K562 (cell line): ENCODE measurements around the gene ATF3.

Experiments used
- EZH2 ChIP-seq: IDR thresholded peaks from 2 replicates; pipeline ENCODE4 v1.6.1; 2012; ENCODE audit warnings: low read depth, mild to moderate bottlenecking, inconsistent platforms, low read length, borderline replicate concordance
- FOXJ3 ChIP-seq: sonication (generic); formaldehyde crosslinking; IDR thresholded peaks from 2 replicates; pipeline ENCODE4 v1.4.0; 2020; ENCODE audit warnings: mild to moderate bottlenecking, missing genetic modification reagents
- MAFG ChIP-seq: fragments of 450-650 bp; conservative IDR thresholded peaks from 2 replicates; pipeline ENCODE4 v1.6.1; 2016; ENCODE audit warnings: missing genetic modification characterization, missing compliant biosample characterization
- RBM39 ChIP-seq: fragments of 200-400 bp; formaldehyde crosslinking; optimal IDR thresholded peaks from 2 replicates; pipeline ENCODE3; 2018; ENCODE audit warnings: low read depth, low read length
- TAF1 ChIP-seq: IDR thresholded peaks from 2 replicates; pipeline ENCODE4 v1.6.1; 2011; ENCODE audit warnings: mild to moderate bottlenecking, low read length, moderate library complexity; ENCODE audit not compliant: insufficient read depth, control insufficient read depth, severe bottlenecking; ENCODE audit errors: extremely low read depth
- XRCC4 ChIP-seq: IDR thresholded peaks from one replicate; pipeline ENCODE4 v1.6.1; 2011; ENCODE audit not compliant: insufficient read depth, insufficient read length; ENCODE audit errors: extremely low read depth
- ZNF217 ChIP-seq: sonication (generic); formaldehyde crosslinking; IDR thresholded peaks from 2 replicates; pipeline ENCODE4 v1.8.0; 2022; ENCODE audit warnings: mild to moderate bottlenecking, missing genetic modification reagents
- ZNF263 ChIP-seq: sonication (generic); formaldehyde crosslinking; IDR thresholded peaks from 2 replicates; pipeline ENCODE4 v1.8.0; 2022; ENCODE audit warnings: mild to moderate bottlenecking, missing genetic modification reagents, borderline replicate concordance
- TF ChIP-seq, protein P1 (sequence below), 3 experiments: IDR thresholded peaks in 2 of 3; conservative IDR thresholded peaks in 1 of 3; 2 replicates each; pipeline ENCODE4 v1.5.1; 2011 to 2012; ENCODE audit warnings: low read length in 3 of 3, mild to moderate bottlenecking in 3 of 3, control low read depth in 2 of 3, improper control_type of control experiment in 1 of 3, inconsistent platforms in 1 of 3, low read depth in 1 of 3, mixed read lengths in 1 of 3, moderate library complexity in 1 of 3; ENCODE audit not compliant: insufficient read depth in 2 of 3
- TF ChIP-seq, protein P2 (sequence below): sonication (generic); formaldehyde crosslinking; IDR thresholded peaks from 2 replicates; pipeline ENCODE4 v1.8.1; 2022; ENCODE audit warnings: missing genetic modification reagents
- TF ChIP-seq, protein P3 (sequence below), 2 experiments: fragments of 450-650 bp; formaldehyde crosslinking in 1 of 2; IDR thresholded peaks; 2 replicates each; pipeline versions ENCODE4 v1.4.0 to v1.6.1; 2014 to 2020; ENCODE audit warnings: mild to moderate bottlenecking in 2 of 2, borderline replicate concordance in 1 of 2, low read depth in 1 of 2
- TF ChIP-seq, protein P4 (sequence below): IDR thresholded peaks from 2 replicates; pipeline ENCODE4 v1.6.1; 2011; ENCODE audit warnings: borderline replicate concordance, low read depth, mild to moderate bottlenecking, moderate library complexity, low read length; ENCODE audit not compliant: insufficient read depth, poor library complexity, severe bottlenecking

DNA sequence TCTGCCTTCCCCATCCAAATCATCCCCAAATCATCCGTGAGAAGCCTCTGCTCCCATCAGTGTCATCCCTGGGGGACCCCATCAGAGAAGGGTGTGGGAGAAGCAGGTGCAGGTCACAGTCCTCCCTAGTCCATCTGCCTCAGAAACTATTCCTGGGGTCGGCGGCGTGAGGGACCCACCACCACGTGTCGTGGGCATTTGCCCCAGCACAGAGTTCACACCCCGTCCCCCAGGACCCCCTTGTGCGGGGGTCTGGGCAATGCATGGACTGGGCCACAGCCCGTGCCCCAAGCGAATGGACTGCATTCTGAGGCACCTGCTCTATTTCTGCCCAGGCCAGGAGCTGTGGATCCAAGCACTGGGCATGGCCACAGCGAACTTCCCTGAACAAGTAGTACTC, 38.4 kb downstream of the ATF3 start:
- TF ChIP-seq EZH2 = no peak
- TF ChIP-seq, protein P1, sequence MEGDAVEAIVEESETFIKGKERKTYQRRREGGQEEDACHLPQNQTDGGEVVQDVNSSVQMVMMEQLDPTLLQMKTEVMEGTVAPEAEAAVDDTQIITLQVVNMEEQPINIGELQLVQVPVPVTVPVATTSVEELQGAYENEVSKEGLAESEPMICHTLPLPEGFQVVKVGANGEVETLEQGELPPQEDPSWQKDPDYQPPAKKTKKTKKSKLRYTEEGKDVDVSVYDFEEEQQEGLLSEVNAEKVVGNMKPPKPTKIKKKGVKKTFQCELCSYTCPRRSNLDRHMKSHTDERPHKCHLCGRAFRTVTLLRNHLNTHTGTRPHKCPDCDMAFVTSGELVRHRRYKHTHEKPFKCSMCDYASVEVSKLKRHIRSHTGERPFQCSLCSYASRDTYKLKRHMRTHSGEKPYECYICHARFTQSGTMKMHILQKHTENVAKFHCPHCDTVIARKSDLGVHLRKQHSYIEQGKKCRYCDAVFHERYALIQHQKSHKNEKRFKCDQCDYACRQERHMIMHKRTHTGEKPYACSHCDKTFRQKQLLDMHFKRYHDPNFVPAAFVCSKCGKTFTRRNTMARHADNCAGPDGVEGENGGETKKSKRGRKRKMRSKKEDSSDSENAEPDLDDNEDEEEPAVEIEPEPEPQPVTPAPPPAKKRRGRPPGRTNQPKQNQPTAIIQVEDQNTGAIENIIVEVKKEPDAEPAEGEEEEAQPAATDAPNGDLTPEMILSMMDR (IDR thresholded peaks at IDR 0.05 in 2 of 3, conservative IDR thresholded peaks at IDR 0.05 in 1 of 3; ENCODE audit: insufficient read depth in 2 of 3, low read depth in 1 of 3, low read length in 3 of 3) = no peak
- TF ChIP-seq, protein P2, sequence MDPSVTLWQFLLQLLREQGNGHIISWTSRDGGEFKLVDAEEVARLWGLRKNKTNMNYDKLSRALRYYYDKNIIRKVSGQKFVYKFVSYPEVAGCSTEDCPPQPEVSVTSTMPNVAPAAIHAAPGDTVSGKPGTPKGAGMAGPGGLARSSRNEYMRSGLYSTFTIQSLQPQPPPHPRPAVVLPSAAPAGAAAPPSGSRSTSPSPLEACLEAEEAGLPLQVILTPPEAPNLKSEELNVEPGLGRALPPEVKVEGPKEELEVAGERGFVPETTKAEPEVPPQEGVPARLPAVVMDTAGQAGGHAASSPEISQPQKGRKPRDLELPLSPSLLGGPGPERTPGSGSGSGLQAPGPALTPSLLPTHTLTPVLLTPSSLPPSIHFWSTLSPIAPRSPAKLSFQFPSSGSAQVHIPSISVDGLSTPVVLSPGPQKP (CRISPR knock-in tag) = no peak
- TF ChIP-seq ZNF263 (CRISPR knock-in tag) = no peak
- TF ChIP-seq TAF1 = no peak
- TF ChIP-seq MAFG (tag) = no peak
- TF ChIP-seq FOXJ3 = no peak
- no peak for TF ChIP-seq RBM39
- TF ChIP-seq XRCC4 = no peak
- TF ChIP-seq, protein P3, sequence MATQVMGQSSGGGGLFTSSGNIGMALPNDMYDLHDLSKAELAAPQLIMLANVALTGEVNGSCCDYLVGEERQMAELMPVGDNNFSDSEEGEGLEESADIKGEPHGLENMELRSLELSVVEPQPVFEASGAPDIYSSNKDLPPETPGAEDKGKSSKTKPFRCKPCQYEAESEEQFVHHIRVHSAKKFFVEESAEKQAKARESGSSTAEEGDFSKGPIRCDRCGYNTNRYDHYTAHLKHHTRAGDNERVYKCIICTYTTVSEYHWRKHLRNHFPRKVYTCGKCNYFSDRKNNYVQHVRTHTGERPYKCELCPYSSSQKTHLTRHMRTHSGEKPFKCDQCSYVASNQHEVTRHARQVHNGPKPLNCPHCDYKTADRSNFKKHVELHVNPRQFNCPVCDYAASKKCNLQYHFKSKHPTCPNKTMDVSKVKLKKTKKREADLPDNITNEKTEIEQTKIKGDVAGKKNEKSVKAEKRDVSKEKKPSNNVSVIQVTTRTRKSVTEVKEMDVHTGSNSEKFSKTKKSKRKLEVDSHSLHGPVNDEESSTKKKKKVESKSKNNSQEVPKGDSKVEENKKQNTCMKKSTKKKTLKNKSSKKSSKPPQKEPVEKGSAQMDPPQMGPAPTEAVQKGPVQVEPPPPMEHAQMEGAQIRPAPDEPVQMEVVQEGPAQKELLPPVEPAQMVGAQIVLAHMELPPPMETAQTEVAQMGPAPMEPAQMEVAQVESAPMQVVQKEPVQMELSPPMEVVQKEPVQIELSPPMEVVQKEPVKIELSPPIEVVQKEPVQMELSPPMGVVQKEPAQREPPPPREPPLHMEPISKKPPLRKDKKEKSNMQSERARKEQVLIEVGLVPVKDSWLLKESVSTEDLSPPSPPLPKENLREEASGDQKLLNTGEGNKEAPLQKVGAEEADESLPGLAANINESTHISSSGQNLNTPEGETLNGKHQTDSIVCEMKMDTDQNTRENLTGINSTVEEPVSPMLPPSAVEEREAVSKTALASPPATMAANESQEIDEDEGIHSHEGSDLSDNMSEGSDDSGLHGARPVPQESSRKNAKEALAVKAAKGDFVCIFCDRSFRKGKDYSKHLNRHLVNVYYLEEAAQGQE (IDR thresholded peaks at IDR 0.05; ENCODE audit: borderline replicate concordance) = no peak
- TF ChIP-seq, protein P3 (CRISPR knock-in tag; IDR thresholded peaks at IDR 0.05; ENCODE audit: low read depth) = no peak
- TF ChIP-seq, protein P4, sequence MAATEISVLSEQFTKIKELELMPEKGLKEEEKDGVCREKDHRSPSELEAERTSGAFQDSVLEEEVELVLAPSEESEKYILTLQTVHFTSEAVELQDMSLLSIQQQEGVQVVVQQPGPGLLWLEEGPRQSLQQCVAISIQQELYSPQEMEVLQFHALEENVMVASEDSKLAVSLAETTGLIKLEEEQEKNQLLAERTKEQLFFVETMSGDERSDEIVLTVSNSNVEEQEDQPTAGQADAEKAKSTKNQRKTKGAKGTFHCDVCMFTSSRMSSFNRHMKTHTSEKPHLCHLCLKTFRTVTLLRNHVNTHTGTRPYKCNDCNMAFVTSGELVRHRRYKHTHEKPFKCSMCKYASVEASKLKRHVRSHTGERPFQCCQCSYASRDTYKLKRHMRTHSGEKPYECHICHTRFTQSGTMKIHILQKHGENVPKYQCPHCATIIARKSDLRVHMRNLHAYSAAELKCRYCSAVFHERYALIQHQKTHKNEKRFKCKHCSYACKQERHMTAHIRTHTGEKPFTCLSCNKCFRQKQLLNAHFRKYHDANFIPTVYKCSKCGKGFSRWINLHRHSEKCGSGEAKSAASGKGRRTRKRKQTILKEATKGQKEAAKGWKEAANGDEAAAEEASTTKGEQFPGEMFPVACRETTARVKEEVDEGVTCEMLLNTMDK = no peak
- TF ChIP-seq ZNF217 = no peak
